Measurements from ENCODE around the gene PCSK1N.
"Not testable (repeated sequence)": the region's sequence is repeated elsewhere in the genome, so short reads cannot be mapped to it uniquely, and the experiment has no call there.

PCSK1N gene

GRCh38 chrX:48819394-48819793 is 16.0 kb downstream of the PCSK1N start:
- DNase-seq: not testable (repeated sequence)

- no peak for DNase-seq
Observed at GRCh38 chrX:48818866-48819265, 16.5 kb downstream of the PCSK1N start.

- DNase-seq: no peak
Observed at GRCh38 chrX:48818098-48818497, 17.3 kb downstream of the PCSK1N start.

GRCh38 chrX:48816014-48816810 is 19.2 kb downstream of the PCSK1N start:
- no peak for DNase-seq

GRCh38 chrX:48815266-48815665 is 20.1 kb downstream of the PCSK1N start:
- DNase-seq: no peak

GRCh38 chrX:48814722-48815121 is 20.7 kb downstream of the PCSK1N start:
- no peak for DNase-seq

GRCh38 chrX:48813644-48814043 is 21.8 kb downstream of the PCSK1N start:
- no peak for DNase-seq

GRCh38 chrX:48806081-48806480 is 29.3 kb downstream of the PCSK1N start:
- no peak for DNase-seq

GRCh38 chrX:48802905-48803200 is 32.6 kb downstream of the PCSK1N start:
- no peak for DNase-seq

GRCh38 chrX:48802089-48802904 is 33.1 kb downstream of the PCSK1N start:
- peak; percentile 15 for DNase-seq

- peak; percentile 83 for DNase-seq
Observed at GRCh38 chrX:48801280-48802088, 33.9 kb downstream of the PCSK1N start, which contains the start of gene HDAC6. HDAC6 (plus strand) TSS chrX:48802067; CDS start chrX:48802693, 626 bp downstream.

GRCh38 chrX:48800574-48801279 is 34.7 kb downstream of the PCSK1N start:
- no peak for DNase-seq

- DNase-seq: no peak
Observed at GRCh38 chrX:48798318-48798717, 37.1 kb downstream of the PCSK1N start.

GRCh38 chrX:48794911-48795515 is 40.4 kb downstream of the PCSK1N start:
- DNase-seq: no peak

- DNase-seq: no peak
Observed at GRCh38 chrX:48794340-48794910, 41.0 kb downstream of the PCSK1N start.

- no peak for DNase-seq
Observed at GRCh38 chrX:48793935-48794334, 41.5 kb downstream of the PCSK1N start.

- DNase-seq: no peak
Observed at GRCh38 chrX:48792219-48792618, 43.2 kb downstream of the PCSK1N start.

- DNase-seq: no peak
Observed at GRCh38 chrX:48791063-48791820, 44.2 kb downstream of the PCSK1N start.

- DNase-seq: no peak
Observed at GRCh38 chrX:48790477-48790876, 44.9 kb downstream of the PCSK1N start.

GRCh38 chrX:48789366-48790220 is 45.8 kb downstream of the PCSK1N start:
- DNase-seq: no peak
